Calu3 (cell line): ENCODE measurements around the gene CBFA2T3. TPM values are rescaled to one million over a fixed set of nuclear protein-coding genes. Genes with fewer than 3 reads are reported as not detected.

Source experiments
- BruUV-seq: library from RNA; stranded (reverse); fragments of 400-500 nt; replicated peaks from 2 replicates; lab custom pipeline; 2021; lab: Mats Ljungman, UMichigan
- CTCF ChIA-PET: fragments of 300-600 bp; sonication (Branson Sonifier 250); formaldehyde crosslinking; loops from one replicate; lab custom pipeline; 2022; ENCODE audit warnings: antibody characterized with exemption; lab: Charles Lee
- DNase-seq: peaks from one replicate; pipeline ENCODE4 v3.0.0; 2022
- H3K27ac Mint-ChIP-seq: one replicate; pipeline ENCODE4 v1.8.0; 2022; ENCODE audit warnings: mixed read lengths; ENCODE audit not compliant: unreplicated experiment
- H3K27me3 Mint-ChIP-seq: one replicate; pipeline ENCODE4 v1.8.0; 2022; ENCODE audit warnings: mixed read lengths; ENCODE audit not compliant: unreplicated experiment
- H3K36me3 Mint-ChIP-seq: one replicate; pipeline ENCODE4 v1.8.0; 2022; ENCODE audit warnings: mild to moderate bottlenecking, moderate library complexity, mixed read lengths; ENCODE audit not compliant: insufficient read depth, unreplicated experiment
- H3K4me1 Mint-ChIP-seq: one replicate; pipeline ENCODE4 v1.8.0; 2022; ENCODE audit warnings: mild to moderate bottlenecking, low read depth, mixed read lengths; ENCODE audit not compliant: unreplicated experiment
- H3K4me3 Mint-ChIP-seq: one replicate; pipeline ENCODE4 v1.8.0; 2022; ENCODE audit warnings: mild to moderate bottlenecking, low read depth, moderate library complexity, mixed read lengths; ENCODE audit not compliant: unreplicated experiment
- H3K9me3 Mint-ChIP-seq: one replicate; pipeline ENCODE4 v1.8.0; 2022; ENCODE audit warnings: low read depth, mixed read lengths; ENCODE audit not compliant: unreplicated experiment
- CTCF ChIP-seq: fragments of 200-600 bp; IDR thresholded peaks from one replicate; pipeline ENCODE4 v1.8.0; 2022; ENCODE audit warnings: antibody characterized with exemption; ENCODE audit not compliant: unreplicated experiment
- intact Hi-C: fragments of 100-400 bp; cut with micrococcal nuclease; formaldehyde crosslinking; loops from one replicate; pipeline ENCODE4 v1.10.0; 2022; ENCODE audit not compliant: unreplicated experiment
- total RNA-seq: library from RNA; stranded (reverse); gene quantifications from 2 replicates; pipeline ENCODE4 v1.2.3, GENCODE V29; 2022

Gene CBFA2T3
- total RNA-seq, 1 experiment from 2014 or later = not detected

DNA sequence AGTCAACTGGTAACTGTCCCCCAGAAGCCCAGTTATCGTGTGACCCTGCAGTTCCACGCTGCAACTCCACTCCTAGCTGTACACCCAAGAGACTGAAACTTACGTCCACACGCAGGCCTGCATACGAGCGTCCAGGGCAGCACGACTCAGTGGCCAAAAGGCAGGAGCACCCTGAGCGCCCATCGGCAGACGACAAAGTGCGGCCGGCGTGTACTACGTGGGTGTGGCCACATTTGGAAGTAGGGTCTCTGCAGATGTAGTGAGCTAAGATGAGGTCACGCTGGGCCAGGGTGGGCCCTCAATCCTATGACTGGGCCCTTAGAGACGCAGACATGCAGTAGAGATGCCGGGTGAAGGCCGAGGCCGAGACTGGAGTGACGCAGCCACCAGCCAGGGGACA lies 133.8 kb downstream of the CBFA2T3 start:
- intact Hi-C loops = no loop called here
- no peak overlapping the region for H3K4me3 Mint-ChIP-seq
- CTCF ChIA-PET = no interaction called here
- no peak for DNase-seq
- no peaks in the 10 kb centered on the region for H3K9me3 Mint-ChIP-seq
- no peak for TF ChIP-seq CTCF
- H3K27me3 Mint-ChIP-seq = no peaks in the 10 kb centered on the region
- peaks cover 13% of the 10 kb centered on the region for H3K36me3 Mint-ChIP-seq
- no peak overlapping the region for H3K27ac Mint-ChIP-seq
- BruUV-seq = no TSS peak
- H3K4me1 Mint-ChIP-seq = no peaks in the 10 kb centered on the region

DNA sequence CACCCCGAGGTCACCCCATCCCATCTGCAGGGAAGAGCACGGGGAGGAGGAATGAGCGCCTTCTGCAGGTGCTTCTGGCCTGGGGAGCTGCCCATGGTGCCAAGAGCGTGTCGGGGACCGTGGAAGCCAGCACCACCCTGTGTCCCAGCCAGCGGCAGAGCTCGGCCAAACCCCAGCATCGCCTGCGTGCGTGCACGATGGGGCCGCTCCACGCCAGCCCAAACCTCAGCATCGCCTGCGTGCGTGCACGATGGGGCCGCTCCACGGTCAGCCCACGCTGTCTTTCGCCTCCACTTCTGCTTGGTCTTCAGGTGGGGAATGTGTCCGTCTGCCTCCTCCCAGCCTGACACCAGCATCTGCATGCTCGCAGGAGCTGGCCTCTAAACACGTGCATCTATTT lies 134.2 kb downstream of the CBFA2T3 start:
- intact Hi-C loops = no loop called here
- Mint-ChIP-seq H3K27ac (no peak overlapping the region), H3K4me1 (no peaks in the 10 kb centered on the region), H3K9me3 (no peaks in the 10 kb centered on the region), H3K27me3 (no peaks in the 10 kb centered on the region), H3K36me3 (peaks cover 9% of the 10 kb centered on the region), H3K4me3 (no peak overlapping the region)
- TF ChIP-seq CTCF = no peak
- CTCF ChIA-PET = no interaction called here
- BruUV-seq = no TSS peak
- no peak for DNase-seq

DNA sequence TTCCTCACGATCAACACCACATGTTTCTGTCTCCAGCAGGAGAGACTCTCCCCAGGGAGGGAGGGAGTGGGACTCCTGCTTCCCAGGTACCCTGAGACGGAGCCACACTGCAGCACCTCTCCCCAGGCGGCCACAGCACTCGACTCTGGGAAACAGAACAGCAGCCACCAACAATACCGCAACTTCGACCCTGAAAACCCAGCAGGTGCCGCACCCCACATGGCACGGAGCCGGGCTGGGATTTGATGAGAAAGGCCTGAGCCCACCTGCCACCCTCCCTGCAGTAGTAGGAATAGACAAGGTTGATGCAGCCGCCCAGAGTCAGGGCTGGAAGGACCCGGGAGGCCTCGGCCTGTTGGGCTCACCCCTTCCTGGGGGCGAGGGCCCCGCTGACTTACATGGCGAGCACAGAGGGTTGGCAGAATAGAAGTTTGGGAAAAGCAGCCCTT lies 134.7 kb downstream of the CBFA2T3 start:
- H3K9me3 Mint-ChIP-seq = no peaks in the 10 kb centered on the region
- intact Hi-C loops = no loop called here
- BruUV-seq = no TSS peak
- CTCF ChIA-PET = no interaction called here
- H3K36me3 Mint-ChIP-seq = peaks cover 9% of the 10 kb centered on the region
- H3K27me3 Mint-ChIP-seq = no peaks in the 10 kb centered on the region
- no peak overlapping the region for H3K4me3 Mint-ChIP-seq
- DNase-seq = no peak
- no peaks in the 10 kb centered on the region for H3K4me1 Mint-ChIP-seq
- no peak overlapping the region for H3K27ac Mint-ChIP-seq
- no peak for TF ChIP-seq CTCF

DNA sequence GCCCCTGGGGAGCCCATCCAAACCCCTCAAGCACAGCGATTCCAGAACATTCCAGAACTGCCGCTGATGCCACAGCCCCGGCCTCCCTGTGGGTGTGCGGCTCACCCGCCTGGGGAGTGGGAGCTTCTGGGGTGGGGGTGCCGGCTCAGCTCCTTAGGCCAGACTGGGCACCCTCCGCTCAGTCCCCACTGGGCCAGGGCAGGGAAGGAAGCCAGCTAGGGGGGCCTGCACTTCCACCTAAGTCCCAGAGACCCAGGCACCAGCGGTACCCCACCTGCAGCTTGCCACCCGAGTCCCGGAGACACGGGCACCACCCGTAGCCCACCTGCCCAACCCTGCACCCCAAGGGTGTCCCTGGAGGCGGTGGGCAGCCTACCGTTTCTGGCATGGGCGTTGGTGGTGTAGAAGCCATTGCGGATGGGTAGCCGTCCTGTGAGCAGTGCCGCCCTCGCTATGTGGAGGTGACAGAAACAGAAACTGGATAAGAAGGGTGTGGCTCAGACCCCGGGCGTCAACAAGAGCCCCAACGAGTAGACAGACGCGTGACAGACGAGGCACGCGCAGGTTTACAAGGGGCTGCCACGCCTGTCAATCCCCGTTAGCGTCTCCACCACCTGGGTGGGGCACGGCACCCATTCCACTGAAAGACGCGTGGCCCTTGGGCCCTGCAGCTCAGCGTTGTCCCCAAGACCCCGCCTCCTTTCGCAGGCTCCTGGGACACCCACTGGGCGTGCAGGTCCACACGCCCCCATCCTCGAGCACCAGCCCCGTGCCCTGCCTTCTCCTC lies 135.3 kb downstream of the CBFA2T3 start:
- no peak overlapping the region for H3K27ac Mint-ChIP-seq
- no peaks in the 10 kb centered on the region for H3K4me1 Mint-ChIP-seq
- H3K36me3 Mint-ChIP-seq = peaks cover 9% of the 10 kb centered on the region
- BruUV-seq = no TSS peak
- no peak for DNase-seq
- H3K9me3 Mint-ChIP-seq = no peaks in the 10 kb centered on the region
- no peak overlapping the region for H3K4me3 Mint-ChIP-seq
- TF ChIP-seq CTCF = no peak
- H3K27me3 Mint-ChIP-seq = no peaks in the 10 kb centered on the region
- CTCF ChIA-PET = no interaction called here
- intact Hi-C loops = no loop called here
